HG02970 (cell line): ENCODE results near the gene TNFRSF17.
"Not testable (repeated sequence)": the region's sequence is repeated elsewhere in the genome, so short reads cannot be mapped to it uniquely, and the experiment has no call there.

Experiments
- ATAC-seq: cut with Tn5 transposase; IDR thresholded peaks from one replicate; pipeline ENCODE4 v1.9.1; 2021; ENCODE audit warnings: mild to moderate bottlenecking, moderate library complexity, moderate number of reproducible peaks; ENCODE audit not compliant: unreplicated experiment, low FRiP score

TNFRSF17 gene

DNA sequence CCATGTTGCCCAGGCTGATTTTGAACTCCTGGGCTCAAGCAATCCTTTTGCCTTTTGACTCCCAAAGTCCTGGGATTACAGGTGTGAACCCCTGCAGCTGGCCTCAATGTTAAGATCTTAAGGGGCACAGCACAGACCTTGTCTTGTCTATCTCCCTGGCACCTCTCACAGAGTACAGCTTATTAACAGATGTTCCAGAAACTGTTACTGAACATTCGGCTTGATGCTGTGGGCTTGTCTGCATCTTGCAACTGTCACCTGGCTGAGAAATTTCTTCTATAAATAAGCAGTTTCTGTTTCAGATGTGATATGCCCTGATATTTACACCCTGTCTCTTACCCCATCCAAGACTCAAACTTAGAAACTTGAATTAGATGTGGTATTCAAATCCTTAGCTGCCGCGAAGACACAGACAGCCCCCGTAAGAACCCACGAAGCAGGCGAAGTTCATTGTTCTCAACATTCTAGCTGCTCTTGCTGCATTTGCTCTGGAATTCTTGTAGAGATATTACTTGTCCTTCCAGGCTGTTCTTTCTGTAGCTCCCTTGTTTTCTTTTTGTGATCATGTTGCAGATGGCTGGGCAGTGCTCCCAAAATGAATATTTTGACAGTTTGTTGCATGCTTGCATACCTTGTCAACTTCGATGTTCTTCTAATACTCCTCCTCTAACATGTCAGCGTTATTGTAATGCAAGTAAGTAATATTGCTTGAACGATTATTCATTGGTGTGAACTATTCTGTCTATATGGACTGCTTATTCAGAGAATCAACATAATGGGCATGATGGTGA, at the start of gene TNFRSF17:
TSS of gene TNFRSF17 (plus strand) at position 450 of the 791 bp plus-strand sequence. CDS start at position 565, 115 bp downstream.
- peak; percentile 73 for ATAC-seq

DNA sequence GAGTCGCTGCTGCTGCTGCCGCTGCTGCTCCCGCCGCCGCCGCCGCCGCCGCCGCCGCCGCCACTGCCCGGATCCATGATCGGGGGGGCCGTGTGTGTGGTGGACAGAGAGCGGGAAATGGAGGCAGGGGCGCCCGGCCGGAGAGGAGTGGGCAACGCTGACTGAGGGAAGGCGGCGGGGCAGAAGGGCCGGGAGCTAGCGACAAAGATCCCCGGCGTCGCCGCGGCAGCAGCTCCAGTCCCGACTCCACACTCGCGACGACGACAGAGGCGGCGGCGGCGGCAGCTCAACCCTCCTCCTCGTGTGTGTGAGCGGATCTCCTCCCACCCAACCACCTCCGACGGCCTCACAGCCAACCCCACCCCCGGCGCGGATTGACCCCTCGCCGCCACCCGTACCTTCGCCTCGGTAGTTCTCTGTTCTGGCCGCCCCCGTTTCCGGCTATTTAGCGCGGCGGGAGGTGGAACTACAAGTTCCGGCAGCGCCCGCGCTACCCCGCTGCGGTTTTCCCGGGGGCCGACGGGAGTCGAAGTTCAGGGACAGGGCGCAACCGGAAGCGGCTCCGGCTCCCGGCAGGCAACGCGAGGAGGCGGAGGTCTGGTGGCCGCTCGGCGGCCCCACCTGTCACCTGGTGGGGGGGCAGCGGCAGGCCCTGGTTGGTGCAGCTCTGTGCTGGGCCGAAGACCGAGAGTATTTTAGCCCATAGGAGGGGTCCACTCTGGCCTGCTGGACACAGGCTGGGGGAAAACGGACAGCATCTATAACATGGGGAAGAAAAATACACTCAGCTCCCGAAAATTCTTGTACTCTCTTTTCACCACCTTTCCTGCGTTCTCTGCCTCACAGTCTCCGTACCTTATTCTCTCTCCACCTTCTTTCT, 49.1 kb upstream of the TNFRSF17 start, which contains the start of gene GSPT1:
TSS of gene GSPT1 (minus strand) at position 313 of the 880 bp plus-strand sequence. CDS start at position 77, 236 bp downstream.
- ATAC-seq: peak; percentile 87

DNA sequence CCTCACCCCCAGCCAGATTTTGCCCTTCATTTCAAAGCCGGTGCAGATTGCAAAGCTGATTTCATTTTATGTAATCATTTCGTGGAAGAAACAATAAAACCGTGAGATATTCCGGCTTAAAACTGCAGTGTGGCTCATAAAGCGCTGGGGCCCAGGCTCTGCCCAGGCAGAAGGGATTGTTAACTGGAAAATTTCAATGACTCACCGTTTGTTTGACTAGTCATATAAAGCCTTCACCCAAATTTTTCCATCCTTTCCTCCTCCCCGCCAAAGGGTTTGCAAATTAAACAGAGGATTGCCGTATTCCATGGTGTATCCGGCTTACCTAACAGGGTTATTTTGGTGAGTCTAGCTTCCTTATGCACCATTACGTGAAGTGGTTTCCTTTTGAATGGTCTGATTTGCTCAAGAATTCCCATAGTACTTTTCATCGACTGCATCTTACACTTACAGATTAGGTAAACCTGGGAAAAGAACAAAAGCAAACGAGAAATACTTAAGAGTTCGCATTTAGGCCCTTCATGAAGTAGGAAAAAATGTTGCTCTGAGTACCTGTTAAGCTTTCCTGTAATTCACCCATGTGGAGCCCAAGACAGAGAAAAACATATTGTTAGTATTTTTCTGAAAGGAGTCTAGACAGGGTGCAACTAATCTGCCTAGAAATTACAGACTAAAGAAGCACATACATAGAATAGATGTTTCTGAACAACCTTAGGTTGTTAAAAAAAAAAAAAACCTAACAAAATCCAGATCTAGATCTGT, 48.3 kb upstream of the TNFRSF17 start:
- no peak for ATAC-seq

DNA sequence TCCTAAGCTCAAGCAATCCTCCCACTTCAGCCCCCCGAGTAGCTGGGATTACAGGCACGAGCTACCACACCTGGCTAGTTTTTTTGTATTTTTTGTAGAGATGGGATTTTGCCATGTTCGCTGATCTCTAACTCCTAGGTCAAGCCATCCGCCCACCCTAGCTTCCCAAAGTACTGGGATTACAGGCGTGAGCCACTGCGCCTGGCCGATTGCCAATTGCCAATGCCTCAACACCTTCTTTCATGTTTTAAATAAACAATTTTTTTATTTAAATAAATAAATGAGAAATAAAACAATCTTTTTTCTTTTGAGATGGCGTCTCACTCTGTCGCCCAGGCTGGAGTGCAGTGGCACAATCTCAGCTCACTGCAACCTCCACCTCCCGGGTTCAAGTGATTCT, 41.0 kb upstream of the TNFRSF17 start:
- not testable (repeated sequence) for ATAC-seq

DNA sequence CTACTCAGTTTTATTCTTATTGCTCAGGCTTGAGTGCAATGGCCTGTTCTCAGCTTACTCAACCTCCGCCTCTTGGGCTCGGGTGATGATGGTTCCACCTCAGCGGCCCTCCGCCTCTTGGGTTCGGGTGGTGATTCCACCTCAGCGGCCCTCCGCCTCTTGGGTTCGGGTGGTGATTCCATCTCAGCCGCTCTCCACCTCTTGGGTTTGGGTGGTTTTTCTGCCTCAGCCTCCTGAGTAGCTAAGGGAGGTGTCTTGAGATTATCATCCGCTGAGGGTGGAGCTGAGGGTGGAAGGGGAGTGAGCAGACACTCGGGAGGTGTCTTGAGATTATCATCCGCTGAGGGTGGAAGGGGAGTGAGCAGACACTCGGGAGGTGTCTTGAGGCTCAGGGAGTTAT, 37.7 kb upstream of the TNFRSF17 start:
- not testable (repeated sequence) for ATAC-seq

DNA sequence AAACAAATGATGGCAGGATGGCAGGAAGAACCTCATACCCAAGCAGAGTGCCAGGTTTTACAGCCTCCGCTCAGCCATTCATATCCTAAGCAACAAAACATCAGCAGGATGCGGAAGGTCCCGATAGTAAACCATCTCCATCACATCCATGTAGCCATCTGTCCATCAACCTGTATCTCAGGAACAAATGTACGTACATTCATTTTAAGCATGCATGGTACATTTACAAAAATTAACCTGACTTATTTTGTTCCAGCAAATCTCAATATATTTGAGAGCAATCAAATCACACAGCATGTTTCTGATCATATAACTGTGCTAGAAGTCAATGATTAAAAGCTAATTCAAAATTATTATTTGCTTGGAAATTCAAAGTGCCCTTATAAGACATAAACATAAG, 23.1 kb upstream of the TNFRSF17 start, which contains the start of gene NPIPB2:
TSS of gene NPIPB2 (minus strand) at position 101 of the 400 bp plus-strand sequence. CDS start at position 101, 0 bp downstream.
- ATAC-seq: not testable (repeated sequence)

DNA sequence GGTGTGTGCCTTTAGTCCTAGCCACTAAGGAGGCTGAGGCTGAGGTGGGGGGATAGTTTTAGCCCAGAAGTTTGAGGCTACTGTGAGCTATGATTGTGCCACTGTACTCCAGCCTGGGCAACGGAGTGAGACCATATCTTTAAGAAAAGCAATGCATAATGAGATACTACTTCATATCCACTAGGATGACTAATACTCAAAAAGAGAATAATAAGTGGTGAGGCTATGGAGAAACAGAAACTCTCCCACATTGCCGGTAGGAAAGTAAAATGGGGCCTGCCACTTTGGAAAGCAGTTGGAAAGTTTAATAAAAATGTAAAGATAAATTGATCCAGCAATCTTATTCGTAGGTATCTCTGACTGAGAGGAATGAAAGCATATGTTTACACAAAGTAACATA, 18.6 kb upstream of the TNFRSF17 start:
- ATAC-seq: no peak

DNA sequence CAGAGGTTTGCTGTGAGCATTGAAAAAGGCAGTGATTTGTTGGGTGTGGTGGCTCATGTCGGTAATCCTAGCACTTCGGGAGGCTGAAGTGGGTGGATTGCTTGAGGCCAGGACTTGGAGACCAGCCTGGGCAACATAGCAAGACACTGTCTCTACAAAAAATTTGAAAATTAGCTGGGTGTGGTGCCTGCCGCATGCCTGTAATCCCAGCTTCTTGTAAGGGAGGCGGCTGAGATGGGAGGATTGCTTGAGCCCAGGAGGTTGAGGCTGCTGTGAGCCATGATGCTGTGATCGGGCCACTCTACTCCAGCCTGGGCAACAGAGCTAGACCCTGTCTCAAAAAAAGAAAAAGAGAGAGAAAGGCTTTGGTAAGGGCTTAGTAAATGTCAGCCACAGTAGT, 16.2 kb upstream of the TNFRSF17 start:
- ATAC-seq: no peak

DNA sequence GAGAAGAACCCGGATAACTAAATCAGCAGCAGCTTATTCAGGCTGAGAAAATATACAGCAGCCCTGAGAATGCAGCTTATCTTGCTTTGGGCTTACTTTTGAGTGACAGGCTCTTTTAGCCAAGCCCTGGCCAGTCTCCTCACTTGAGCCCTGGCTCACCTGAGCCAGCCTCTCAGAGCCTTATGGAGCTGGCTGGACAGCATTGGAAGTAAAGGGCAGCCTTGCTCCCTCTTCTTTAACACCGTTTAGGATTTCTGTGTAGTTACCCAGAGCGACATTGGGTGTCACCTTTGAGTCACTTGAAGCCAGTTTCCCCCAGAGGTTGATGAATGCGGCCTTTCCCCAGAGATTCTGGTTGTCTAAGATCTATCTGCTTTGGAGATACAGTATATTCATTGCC, 15.5 kb upstream of the TNFRSF17 start:
- ATAC-seq: no peak

DNA sequence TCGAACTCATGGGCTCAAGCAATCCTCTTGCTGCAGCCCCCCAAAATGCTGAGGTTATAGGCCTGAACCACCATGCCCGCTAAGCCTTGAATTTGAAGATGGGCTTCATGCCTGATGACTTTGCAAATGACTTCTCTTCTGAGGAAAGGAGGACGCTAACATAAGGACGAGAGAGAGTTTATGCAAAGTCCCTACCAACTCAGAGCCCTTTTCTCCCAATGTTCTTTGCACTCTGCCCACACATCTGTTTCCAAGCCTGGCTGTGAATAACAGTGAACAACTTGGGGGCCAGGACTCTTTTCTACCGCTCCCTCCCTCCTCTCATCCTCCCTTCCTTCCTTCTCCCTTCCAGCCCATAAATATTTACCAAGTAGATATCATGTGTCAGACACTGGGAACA, 14.6 kb upstream of the TNFRSF17 start:
- ATAC-seq: no peak

DNA sequence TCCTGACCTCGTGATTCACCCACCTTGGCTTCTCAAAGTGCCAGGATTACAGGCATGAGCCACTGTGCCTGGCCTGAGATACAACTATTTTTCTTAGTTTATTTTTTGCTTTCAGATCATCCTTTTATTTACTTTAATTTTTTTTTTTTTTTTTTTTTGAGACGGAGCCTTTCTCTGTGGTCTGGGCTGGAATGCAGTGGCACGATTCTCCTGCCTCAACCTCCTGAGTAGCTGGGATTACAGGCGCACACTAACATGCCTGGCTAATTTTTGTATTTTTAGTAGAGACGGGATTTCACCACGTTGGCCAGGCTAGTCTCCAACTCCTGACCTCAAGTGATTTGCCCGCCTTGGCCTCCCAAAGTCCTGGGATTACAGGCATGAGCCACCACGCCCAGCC, 11.4 kb upstream of the TNFRSF17 start:
- not testable (repeated sequence) for ATAC-seq

DNA sequence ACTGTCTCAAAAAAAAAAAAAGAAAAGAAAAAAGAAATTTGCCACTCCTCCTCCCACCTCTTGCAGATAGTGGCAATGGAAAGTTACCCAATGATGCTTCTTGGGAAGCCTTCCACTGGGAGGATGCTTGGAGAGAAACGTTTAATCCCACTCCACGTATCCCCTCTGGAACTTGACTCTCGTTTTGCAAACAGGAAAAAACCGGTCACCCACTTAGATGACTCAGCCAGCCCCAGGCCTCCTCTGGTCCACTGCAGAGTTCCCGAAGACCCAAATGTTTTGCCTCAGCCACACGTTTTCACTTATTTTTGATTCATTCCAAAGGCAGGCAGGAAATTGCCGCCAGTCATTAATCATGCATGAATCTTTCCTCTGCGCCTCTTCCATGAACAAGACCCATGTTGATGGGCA, 9.3 kb upstream of the TNFRSF17 start:
- no peak for ATAC-seq

DNA sequence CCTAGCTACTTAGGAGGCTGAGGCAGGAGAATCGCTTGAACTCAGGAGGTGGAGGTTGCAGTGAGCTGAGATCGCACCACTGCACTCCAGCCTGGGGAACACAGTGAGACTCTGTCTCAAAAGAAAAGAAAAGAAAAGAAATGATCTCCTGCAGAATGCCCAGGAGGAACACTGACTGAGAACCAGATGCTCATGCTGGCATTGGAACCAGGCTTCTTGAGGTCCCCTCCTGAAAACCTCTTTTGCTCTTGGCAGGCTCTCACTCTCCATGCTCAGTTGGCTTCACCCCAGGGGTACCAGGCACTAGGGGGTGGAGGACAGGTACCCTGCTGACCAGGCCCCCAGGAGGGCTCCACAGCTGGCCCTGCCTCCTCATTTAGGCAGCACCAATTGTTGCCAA, 8.5 kb upstream of the TNFRSF17 start:
- ATAC-seq: no peak

DNA sequence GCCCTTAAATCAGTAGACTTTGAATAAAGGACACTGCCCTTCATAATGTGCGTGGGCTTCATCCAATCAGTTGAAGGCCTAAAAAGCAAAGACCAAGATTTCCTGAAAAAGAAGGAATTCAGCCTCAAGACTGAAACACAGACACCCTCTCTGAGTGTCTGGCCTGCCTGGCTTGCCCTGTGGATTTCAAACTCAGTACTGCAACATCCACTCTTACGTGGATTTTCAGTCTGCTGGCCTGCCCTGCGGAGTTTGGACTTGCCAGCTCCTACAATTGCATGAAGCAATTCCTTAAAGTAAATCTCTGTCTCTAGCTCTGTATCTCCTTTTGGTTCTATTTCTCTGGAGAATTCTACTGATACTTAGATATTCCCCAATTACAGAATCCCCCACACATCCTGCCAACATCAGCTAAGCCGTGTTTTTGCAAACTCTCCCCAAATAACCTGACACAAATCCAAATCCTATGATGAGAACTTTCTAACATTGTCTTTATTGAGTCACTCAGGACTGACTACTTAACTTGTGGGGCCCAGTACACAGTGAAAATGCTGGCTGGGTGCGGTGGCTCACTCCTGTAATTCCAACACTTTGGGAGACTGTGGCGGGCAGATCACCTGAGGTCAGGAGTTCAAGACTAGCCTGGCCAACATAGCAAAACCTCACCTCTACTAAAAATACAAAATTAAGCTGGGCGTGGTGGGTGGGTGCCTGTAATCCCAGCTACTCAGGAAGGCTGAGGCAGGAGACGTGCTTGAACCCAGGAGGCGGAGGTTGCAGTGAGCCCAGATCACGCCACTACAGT, 7.2 kb upstream of the TNFRSF17 start:
- ATAC-seq: no peak

DNA sequence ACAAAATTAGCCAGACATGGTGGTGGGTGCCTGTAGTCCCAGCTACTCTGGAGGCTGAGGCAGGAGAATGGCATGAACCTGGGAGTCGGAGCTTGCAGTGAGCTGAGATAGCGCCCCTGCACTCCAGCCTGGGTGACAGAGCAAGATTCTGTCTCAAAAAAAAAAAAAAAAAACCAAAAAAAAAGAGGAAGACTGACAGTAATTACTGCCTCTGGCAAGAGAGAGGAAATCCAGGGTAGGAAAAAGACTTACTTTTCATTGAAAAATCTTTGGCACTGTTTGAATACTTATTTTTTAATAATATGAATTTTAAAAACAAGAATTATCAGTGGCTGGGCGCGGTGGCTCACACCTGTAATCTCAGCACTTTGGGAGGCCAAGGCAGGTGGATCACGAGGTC, 2.6 kb upstream of the TNFRSF17 start:
- ATAC-seq: not testable (repeated sequence)

DNA sequence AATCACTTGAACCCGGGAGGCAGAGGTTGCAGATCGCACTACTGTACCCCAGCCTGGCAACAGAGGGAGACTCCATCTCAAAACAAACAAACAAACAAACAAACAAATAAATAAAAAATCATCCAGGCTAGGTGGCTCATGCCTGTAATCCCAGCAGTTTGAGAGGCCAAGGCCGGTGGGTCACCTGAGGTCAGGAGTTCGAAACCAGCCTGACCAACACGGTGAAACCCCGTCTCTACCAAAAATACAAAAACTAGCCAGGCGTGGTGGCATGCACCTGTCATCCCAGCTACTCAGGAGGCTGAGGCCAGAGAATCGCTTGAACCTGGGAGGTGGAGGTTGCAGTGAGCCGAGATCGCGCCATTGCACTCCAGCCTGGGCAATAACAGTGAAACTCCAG, 2.0 kb upstream of the TNFRSF17 start:
- ATAC-seq: not testable (repeated sequence)

DNA sequence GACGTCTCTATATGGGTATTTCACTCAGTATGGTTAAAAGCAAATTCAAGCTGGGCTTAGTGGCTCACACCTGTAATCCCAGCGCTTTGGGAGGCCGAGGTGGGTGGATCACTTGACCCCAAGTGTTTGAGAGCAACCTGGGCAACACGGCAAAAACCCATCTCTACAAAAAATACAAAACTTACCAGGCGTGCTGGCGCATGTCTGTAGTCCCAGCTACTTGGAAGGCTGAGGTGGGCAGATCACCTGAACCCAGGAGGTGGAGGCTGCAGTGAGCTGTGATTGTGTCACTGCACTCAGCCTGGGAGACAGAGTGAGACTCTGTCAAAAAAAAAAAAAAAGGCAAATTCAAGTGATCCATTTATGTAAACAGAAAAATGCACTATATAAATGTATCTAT, 1.3 kb upstream of the TNFRSF17 start:
- no peak for ATAC-seq

DNA sequence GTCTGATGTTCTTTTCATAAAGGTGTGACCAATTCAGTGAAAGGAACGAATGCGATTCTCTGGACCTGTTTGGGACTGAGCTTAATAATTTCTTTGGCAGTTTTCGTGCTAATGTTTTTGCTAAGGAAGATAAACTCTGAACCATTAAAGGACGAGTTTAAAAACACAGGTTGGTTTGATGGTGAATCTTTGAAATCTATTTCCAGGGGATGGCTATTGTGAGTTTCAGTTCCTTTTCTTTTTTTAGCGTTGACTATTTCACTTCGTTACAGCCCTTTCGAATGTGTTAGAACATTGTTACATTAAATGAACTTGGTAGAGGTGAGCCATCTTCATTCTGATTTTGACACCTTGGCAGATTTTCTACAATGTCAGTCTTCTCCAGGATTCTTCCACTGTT, 1.2 kb downstream of the TNFRSF17 start:
- no peak for ATAC-seq

DNA sequence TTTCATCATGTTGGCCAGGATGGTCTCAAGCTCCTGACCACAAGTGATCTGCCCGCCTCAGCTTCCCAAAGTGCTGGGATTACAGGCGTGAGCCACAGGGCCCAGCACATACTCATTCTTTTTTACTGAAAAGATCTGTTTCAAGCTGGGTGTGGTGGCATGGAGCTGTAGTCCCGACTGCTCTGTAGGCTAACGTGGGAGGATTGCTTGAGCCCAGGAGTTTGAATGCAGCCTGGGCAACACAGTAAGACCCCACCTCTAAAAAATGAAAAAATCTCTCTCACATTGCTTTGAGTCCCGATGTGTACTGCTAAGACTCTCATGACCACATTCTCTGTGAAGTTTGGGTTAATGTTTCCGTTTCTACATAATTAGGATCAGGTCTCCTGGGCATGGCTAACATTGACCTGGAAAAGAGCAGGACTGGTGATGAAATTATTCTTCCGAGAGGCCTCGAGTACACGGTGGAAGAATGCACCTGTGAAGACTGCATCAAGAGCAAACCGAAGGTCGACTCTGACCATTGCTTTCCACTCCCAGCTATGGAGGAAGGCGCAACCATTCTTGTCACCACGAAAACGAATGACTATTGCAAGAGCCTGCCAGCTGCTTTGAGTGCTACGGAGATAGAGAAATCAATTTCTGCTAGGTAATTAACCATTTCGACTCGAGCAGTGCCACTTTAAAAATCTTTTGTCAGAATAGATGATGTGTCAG, 2.3 kb downstream of the TNFRSF17 start:
- ATAC-seq: no peak
